ENCODE results near the gene GRPR. TPM values are rescaled to one million over a fixed set of nuclear protein-coding genes. Genes with fewer than 3 reads are reported as not detected.
"Not testable (repeated sequence)": the region's sequence is repeated elsewhere in the genome, so short reads cannot be mapped to it uniquely, and the experiment has no call there.

Gene GRPR
- total RNA-seq, 1 donor from 2014 or later: not detected

GRCh38 chrX:16142246-16142558, 18.8 kb downstream of the GRPR start:
- no peak for DNase-seq (ENCODE audit: low read depth)
- Histone ChIP-seq H3K27me3 (ENCODE audit: control insufficient read depth, insufficient read depth, low read length) (no peaks in the 10 kb centered on the region), H3K36me3 (ENCODE audit: control insufficient read depth, insufficient read depth, low read length) (no peaks in the 10 kb centered on the region), H3K4me3 (ENCODE audit: low read depth, low read length) (no peak overlapping the region)
- no peak for TF ChIP-seq CTCF (IDR thresholded peaks at IDR 0.05; ENCODE audit: insufficient read depth, low read length, poor library complexity, severe bottlenecking)

- DNase-seq (ENCODE audit: low read depth): no peak
- no peaks in the 10 kb centered on the region for H3K27me3 ChIP-seq (ENCODE audit: control insufficient read depth, insufficient read depth, low read length)
Measured at GRCh38 chrX:16143968-16144367, 20.6 kb downstream of the GRPR start.

GRCh38 chrX:16144420-16144819, 21.1 kb downstream of the GRPR start:
- DNase-seq (ENCODE audit: low read depth): no peak
- H3K4me3 ChIP-seq (ENCODE audit: low read depth, low read length): no peak overlapping the region
- H3K27me3 ChIP-seq (ENCODE audit: control insufficient read depth, insufficient read depth, low read length): no peaks in the 10 kb centered on the region
- no peaks in the 10 kb centered on the region for H3K36me3 ChIP-seq (ENCODE audit: control insufficient read depth, insufficient read depth, low read length)
- no peak for TF ChIP-seq CTCF (IDR thresholded peaks at IDR 0.05; ENCODE audit: insufficient read depth, low read length, poor library complexity, severe bottlenecking)

More at GRCh38 chrX:16143968-16144367, 20.6 kb downstream of the GRPR start:
- Histone ChIP-seq H3K4me3 (ENCODE audit: low read depth, low read length) (no peak overlapping the region), H3K36me3 (ENCODE audit: control insufficient read depth, insufficient read depth, low read length) (no peaks in the 10 kb centered on the region)
- TF ChIP-seq CTCF (IDR thresholded peaks at IDR 0.05; ENCODE audit: insufficient read depth, low read length, poor library complexity, severe bottlenecking): no peak

- not testable (repeated sequence) for H3K36me3 ChIP-seq (ENCODE audit: control insufficient read depth, insufficient read depth, low read length); H3K27me3 ChIP-seq (ENCODE audit: control insufficient read depth, insufficient read depth, low read length); H3K4me3 ChIP-seq (ENCODE audit: low read depth, low read length); DNase-seq (ENCODE audit: low read depth)
Measured at GRCh38 chrX:16145093-16145492, 21.7 kb downstream of the GRPR start.

- no peaks in the 10 kb centered on the region for H3K36me3 ChIP-seq (ENCODE audit: control insufficient read depth, insufficient read depth, low read length)
- TF ChIP-seq CTCF (IDR thresholded peaks at IDR 0.05; ENCODE audit: insufficient read depth, low read length, poor library complexity, severe bottlenecking): no peak
- no peak overlapping the region for H3K4me3 ChIP-seq (ENCODE audit: low read depth, low read length)
- H3K27me3 ChIP-seq (ENCODE audit: control insufficient read depth, insufficient read depth, low read length): no peaks in the 10 kb centered on the region
- DNase-seq (ENCODE audit: low read depth): no peak
Measured at GRCh38 chrX:16145656-16146055, 22.3 kb downstream of the GRPR start.

GRCh38 chrX:16148896-16149295, 25.5 kb downstream of the GRPR start:
- no peaks in the 10 kb centered on the region for H3K27me3 ChIP-seq (ENCODE audit: control insufficient read depth, insufficient read depth, low read length)
- H3K4me3 ChIP-seq (ENCODE audit: low read depth, low read length): no peak overlapping the region
- H3K36me3 ChIP-seq (ENCODE audit: control insufficient read depth, insufficient read depth, low read length): no peaks in the 10 kb centered on the region
- DNase-seq (ENCODE audit: low read depth): peak; percentile 10
- TF ChIP-seq CTCF (IDR thresholded peaks at IDR 0.05; ENCODE audit: insufficient read depth, low read length, poor library complexity, severe bottlenecking): no peak
